GM12878 (cell line): ENCODE measurements around the gene SYT14. TPM values are rescaled to one million over a fixed set of nuclear protein-coding genes. Genes with fewer than 3 reads are reported as not detected.

Experiments
- ATAC-seq: fragments of 200-7000 bp; cut with Tn5 transposase; 3 replicates; pipeline ENCODE4 v1.9.1; 2020; ENCODE audit warnings: mild to moderate bottlenecking, moderate library complexity
- BruUV-seq: library from RNA; stranded (reverse); fragments of 400-500 nt; replicated peaks from 2 replicates; lab custom pipeline; 2021; lab: Mats Ljungman, UMichigan
- CTCF ChIA-PET: fragments of 300-600 bp; sonication (Branson Sonifier 250); formaldehyde crosslinking; extraction: SDS; loops from one replicate; lab custom pipeline; 2021; ENCODE audit warnings: inconsistent platforms; lab: Yijun Ruan, JAX
- POLR2A ChIA-PET: fragments of 350-600 bp; formaldehyde crosslinking; extraction: SDS; loops from one replicate; lab custom pipeline; 2021; ENCODE audit warnings: inconsistent platforms; lab: Charles Lee
- RAD21 ChIA-PET: fragments of 300-600 bp; sonication (Branson Sonifier 250); formaldehyde crosslinking; loops from one replicate; lab custom pipeline; 2023; ENCODE audit warnings: antibody characterized with exemption; ENCODE audit not compliant: unreplicated experiment; lab: Charles Lee
- SMC1A ChIA-PET: fragments of 300-600 bp; sonication (Branson Sonifier 250); formaldehyde crosslinking; loops from one replicate; lab custom pipeline; 2023; ENCODE audit not compliant: unreplicated experiment, uncharacterized antibody; lab: Charles Lee
- DNase-seq: peaks from one replicate; pipeline ENCODE4 v3.0.0-alpha.2; 2011; ENCODE audit warnings: low read depth, low spot score
- FAIRE-seq: peaks from 3 replicates; lab custom pipeline; 2011; peaks lifted over from hg19 to GRCh38; lab: Jason Lieb, UNC
- H2AFZ ChIP-seq: 2 replicates; pipeline ENCODE4 v1.6.0; 2011; ENCODE audit warnings: low read depth, low read length, control low read depth; ENCODE audit not compliant: control insufficient read depth
- H3K27ac ChIP-seq: 2 replicates; pipeline ENCODE4 v1.5.1; 2011; ENCODE audit warnings: control low read depth; ENCODE audit not compliant: control insufficient read depth, insufficient read depth
- H3K27me3 ChIP-seq, 2 experiments: replicated peaks in 1 of 2; 2 replicates each; pipeline versions ENCODE4 v1.6.0 to v1.6.1; 2011; ENCODE audit warnings: low read length in 1 of 2; ENCODE audit not compliant: control insufficient read depth in 2 of 2, insufficient read depth in 2 of 2
- H3K36me3 ChIP-seq, 2 experiments: 2 replicates each; pipeline ENCODE4 v1.5.1; 2011; ENCODE audit warnings: low read length in 1 of 2; ENCODE audit not compliant: control insufficient read depth in 2 of 2, insufficient read depth in 2 of 2
- H3K4me1 ChIP-seq: 2 replicates; pipeline ENCODE4 v1.6.1; 2011; ENCODE audit warnings: mild to moderate bottlenecking, low read length, moderate library complexity, mixed read lengths; ENCODE audit not compliant: control insufficient read depth, insufficient read depth
- H3K4me2 ChIP-seq: 2 replicates; pipeline ENCODE4 v1.6.0; 2011; ENCODE audit warnings: control low read depth; ENCODE audit not compliant: control insufficient read depth, insufficient read depth
- H3K4me3 ChIP-seq: fragments of 200-600 bp; sonication (generic); 2 replicates; pipeline ENCODE4 v1.5.1; 2016
- H3K79me2 ChIP-seq: 2 replicates; pipeline ENCODE4 v1.6.0; 2011; ENCODE audit warnings: low read length; ENCODE audit not compliant: control insufficient read depth, insufficient read depth
- H3K9ac ChIP-seq: 2 replicates; pipeline ENCODE4 v1.8.0; 2011; ENCODE audit warnings: low read length, control low read depth, mixed read lengths; ENCODE audit not compliant: control insufficient read depth, insufficient read depth
- H3K9me3 ChIP-seq: replicated peaks from 3 replicates; pipeline ENCODE4 v1.5.1; 2011; ENCODE audit warnings: mild to moderate bottlenecking, low read length; ENCODE audit not compliant: control insufficient read depth, insufficient read depth
- H4K20me1 ChIP-seq: 2 replicates; pipeline ENCODE4 v1.6.0; 2011; ENCODE audit not compliant: control insufficient read depth, insufficient read depth
- BACH1 ChIP-seq: fragments of 450-650 bp; IDR thresholded peaks from 2 replicates; pipeline ENCODE4 v1.6.1; 2017; ENCODE audit warnings: mild to moderate bottlenecking, borderline replicate concordance
- HCFC1 ChIP-seq: fragments of 150-350 bp; IDR thresholded peaks from 2 replicates; pipeline ENCODE4 v1.6.1; 2014; ENCODE audit warnings: low read length
- MTA3 ChIP-seq: IDR thresholded peaks from 2 replicates; pipeline ENCODE4 v1.6.1; 2012; ENCODE audit warnings: low read length, inconsistent platforms, borderline replicate concordance
- NRF1 ChIP-seq: conservative IDR thresholded peaks from 2 replicates; pipeline ENCODE4 v1.6.1; 2011; ENCODE audit warnings: mild to moderate bottlenecking, low read depth, low read length, improper control_type of control experiment
- RBBP5 ChIP-seq: fragments of 200-600 bp; sonication (generic); conservative IDR thresholded peaks from 2 replicates; pipeline ENCODE4 v1.6.1; 2016
- RCOR1 ChIP-seq: conservative IDR thresholded peaks from 2 replicates; pipeline ENCODE4 v1.6.1; 2012; ENCODE audit warnings: low read depth, low read length, improper control_type of control experiment
- SMARCA5 ChIP-seq: fragments of 450-650 bp; IDR thresholded peaks from 2 replicates; pipeline ENCODE4 v1.6.1; 2017; ENCODE audit warnings: mild to moderate bottlenecking
- SUPT20H ChIP-seq: IDR thresholded peaks from 2 replicates; pipeline ENCODE4 v1.6.1; 2011; ENCODE audit warnings: low read depth, mild to moderate bottlenecking, low read length, moderate library complexity, borderline replicate concordance; ENCODE audit not compliant: control insufficient read depth
- YBX1 ChIP-seq: fragments of 450-650 bp; IDR thresholded peaks from 2 replicates; pipeline ENCODE4 v1.6.1; 2016; ENCODE audit warnings: antibody characterized with exemption
- WGBS: methylation state at CpG from one replicate; pipeline ENCODE4 v1.1.6; 2016; ENCODE audit warnings: low lambda C conversion rate; ENCODE audit not compliant: insufficient replicate concordance, insufficient coverage; ENCODE audit errors: missing lambda C conversion rate; 5-methylcytosine and 5-hydroxymethylcytosine counted together
- in situ Hi-C: fragments of 300-500 bp; cut with MboI; formaldehyde crosslinking; loops from 9 replicates; pipeline ENCODE4 v1.14.3; 2018; ENCODE audit warnings: mixed read lengths
- intact Hi-C: fragments of 100-400 bp; cut with micrococcal nuclease; formaldehyde crosslinking; loops from one replicate; pipeline ENCODE4 v1.14.2; 2022; ENCODE audit not compliant: unreplicated experiment
- polyA plus RNA-seq, 11 experiments: library from polyadenylated mRNA; depleted of rRNA in 4 of 11; unstranded in 6 of 11; stranded (reverse) in 5 of 11; fragments of >200 nt; fragmentation: Nextera tagmentation in 4 of 11; fragmentation: Illumina TruSeq in 1 of 11; extraction: Ambion mirVana in 4 of 11; extraction: Trizol in 1 of 11; gene quantifications; 1 replicate in 1 of 11; 2 replicates in 10 of 11; pipeline versions ENCODE4 v1.2.1 to v1.2.3, GENCODE V29; 2011 to 2016; ENCODE audit warnings: inconsistent platforms in 2 of 11, missing spikeins in 2 of 11, low read depth in 1 of 11
- total RNA-seq, 4 experiments: library from RNA; depleted of rRNA in 3 of 4; stranded (reverse); fragments of >200 nt in 3 of 4; fragmentation: Illumina TruSeq in 1 of 4; extraction: Trizol in 1 of 4; gene quantifications; 2 replicates each; pipeline versions ENCODE4 v1.2.1 to v1.2.3, GENCODE V29; 2013 to 2021
- TF ChIP-seq, protein P1 (sequence below): fragments of 450-650 bp; IDR thresholded peaks from 2 replicates; pipeline ENCODE4 v1.6.1; 2016; ENCODE audit warnings: mild to moderate bottlenecking
- TF ChIP-seq, protein P2 (sequence below): IDR thresholded peaks from 2 replicates; pipeline ENCODE4 v1.6.1; 2012; ENCODE audit warnings: low read depth, low read length, improper control_type of control experiment
- TF ChIP-seq, protein P3 (sequence below): IDR thresholded peaks from 2 replicates; pipeline ENCODE4 v1.6.1; 2012; ENCODE audit warnings: improper control_type of control experiment, low read depth, low read length; ENCODE audit not compliant: insufficient replicate concordance

Gene SYT14
- total and polyA plus RNA-seq, 10 of the 15 experiments (the other 5 are each of a cell fraction or from before 2014, with no cell fraction given): under 0.01 TPM; not detected in 9

DNA sequence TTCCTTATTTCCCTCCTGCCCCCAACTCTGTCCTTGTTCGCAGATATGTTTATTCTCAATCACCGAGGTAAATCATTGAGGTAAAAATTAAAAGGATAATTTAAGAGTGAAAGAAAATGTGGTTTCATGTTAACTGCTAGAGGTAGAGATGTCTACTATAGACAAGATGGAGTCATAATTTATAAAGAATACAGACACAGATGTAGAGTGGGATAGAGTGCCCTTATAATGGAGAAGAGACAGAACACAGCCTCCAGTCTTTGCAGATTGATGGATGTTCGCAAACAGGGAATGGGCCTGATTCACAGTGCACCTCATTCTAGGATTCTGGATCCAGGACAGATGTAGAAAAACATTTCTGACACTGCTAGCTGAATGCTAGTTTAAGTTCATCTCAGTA is 155.4 kb downstream of the SYT14 start:
- ChIA-PET CTCF (no interaction called here), SMC1A (no interaction called here), POLR2A (no interaction called here)
- FAIRE-seq: no peak
- intact Hi-C loops (no loop called here), in situ Hi-C loops (no loop called here)
- Histone ChIP-seq H3K9me3 (no peaks in the 10 kb centered on the region; the same call in 2 of the 3 replicates), H3K36me3 (no peaks in the 10 kb centered on the region), H3K9ac (no peak overlapping the region), H3K4me1 (no peaks in the 10 kb centered on the region), H3K4me2 (no peak overlapping the region), H4K20me1 (no peaks in the 10 kb centered on the region), H2AFZ (no peak overlapping the region), H3K27me3 (0 out of 4 replicates have a peak, but pooled peaks cover 0 to 5% of the 10 kb centered on the region in 2 experiments), H3K27ac (no peak overlapping the region)
- no peak for ATAC-seq
- no TSS peak for BruUV-seq
- no peak for DNase-seq
- TF ChIP-seq SMARCA5 (no peak), MTA3 (no peak), SUPT20H (no peak), NRF1 (no peak), HCFC1 (no peak), BACH1 (no peak), RBBP5 (no peak), RCOR1 (no peak), YBX1 (no peak)
- TF ChIP-seq, protein P1, sequence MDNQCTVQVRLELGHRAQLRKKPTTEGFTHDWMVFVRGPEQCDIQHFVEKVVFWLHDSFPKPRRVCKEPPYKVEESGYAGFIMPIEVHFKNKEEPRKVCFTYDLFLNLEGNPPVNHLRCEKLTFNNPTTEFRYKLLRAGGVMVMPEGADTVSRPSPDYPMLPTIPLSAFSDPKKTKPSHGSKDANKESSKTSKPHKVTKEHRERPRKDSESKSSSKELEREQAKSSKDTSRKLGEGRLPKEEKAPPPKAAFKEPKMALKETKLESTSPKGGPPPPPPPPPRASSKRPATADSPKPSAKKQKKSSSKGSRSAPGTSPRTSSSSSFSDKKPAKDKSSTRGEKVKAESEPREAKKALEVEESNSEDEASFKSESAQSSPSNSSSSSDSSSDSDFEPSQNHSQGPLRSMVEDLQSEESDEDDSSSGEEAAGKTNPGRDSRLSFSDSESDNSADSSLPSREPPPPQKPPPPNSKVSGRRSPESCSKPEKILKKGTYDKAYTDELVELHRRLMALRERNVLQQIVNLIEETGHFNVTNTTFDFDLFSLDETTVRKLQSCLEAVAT: no peak
- TF ChIP-seq, protein P2, sequence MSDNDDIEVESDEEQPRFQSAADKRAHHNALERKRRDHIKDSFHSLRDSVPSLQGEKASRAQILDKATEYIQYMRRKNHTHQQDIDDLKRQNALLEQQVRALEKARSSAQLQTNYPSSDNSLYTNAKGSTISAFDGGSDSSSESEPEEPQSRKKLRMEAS: no peak
- TF ChIP-seq, protein P3, sequence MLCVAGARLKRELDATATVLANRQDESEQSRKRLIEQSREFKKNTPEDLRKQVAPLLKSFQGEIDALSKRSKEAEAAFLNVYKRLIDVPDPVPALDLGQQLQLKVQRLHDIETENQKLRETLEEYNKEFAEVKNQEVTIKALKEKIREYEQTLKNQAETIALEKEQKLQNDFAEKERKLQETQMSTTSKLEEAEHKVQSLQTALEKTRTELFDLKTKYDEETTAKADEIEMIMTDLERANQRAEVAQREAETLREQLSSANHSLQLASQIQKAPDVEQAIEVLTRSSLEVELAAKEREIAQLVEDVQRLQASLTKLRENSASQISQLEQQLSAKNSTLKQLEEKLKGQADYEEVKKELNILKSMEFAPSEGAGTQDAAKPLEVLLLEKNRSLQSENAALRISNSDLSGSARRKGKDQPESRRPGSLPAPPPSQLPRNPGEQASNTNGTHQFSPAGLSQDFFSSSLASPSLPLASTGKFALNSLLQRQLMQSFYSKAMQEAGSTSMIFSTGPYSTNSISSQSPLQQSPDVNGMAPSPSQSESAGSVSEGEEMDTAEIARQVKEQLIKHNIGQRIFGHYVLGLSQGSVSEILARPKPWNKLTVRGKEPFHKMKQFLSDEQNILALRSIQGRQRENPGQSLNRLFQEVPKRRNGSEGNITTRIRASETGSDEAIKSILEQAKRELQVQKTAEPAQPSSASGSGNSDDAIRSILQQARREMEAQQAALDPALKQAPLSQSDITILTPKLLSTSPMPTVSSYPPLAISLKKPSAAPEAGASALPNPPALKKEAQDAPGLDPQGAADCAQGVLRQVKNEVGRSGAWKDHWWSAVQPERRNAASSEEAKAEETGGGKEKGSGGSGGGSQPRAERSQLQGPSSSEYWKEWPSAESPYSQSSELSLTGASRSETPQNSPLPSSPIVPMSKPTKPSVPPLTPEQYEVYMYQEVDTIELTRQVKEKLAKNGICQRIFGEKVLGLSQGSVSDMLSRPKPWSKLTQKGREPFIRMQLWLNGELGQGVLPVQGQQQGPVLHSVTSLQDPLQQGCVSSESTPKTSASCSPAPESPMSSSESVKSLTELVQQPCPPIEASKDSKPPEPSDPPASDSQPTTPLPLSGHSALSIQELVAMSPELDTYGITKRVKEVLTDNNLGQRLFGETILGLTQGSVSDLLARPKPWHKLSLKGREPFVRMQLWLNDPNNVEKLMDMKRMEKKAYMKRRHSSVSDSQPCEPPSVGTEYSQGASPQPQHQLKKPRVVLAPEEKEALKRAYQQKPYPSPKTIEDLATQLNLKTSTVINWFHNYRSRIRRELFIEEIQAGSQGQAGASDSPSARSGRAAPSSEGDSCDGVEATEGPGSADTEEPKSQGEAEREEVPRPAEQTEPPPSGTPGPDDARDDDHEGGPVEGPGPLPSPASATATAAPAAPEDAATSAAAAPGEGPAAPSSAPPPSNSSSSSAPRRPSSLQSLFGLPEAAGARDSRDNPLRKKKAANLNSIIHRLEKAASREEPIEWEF: no peak
- TF ChIP-seq, all 136 proteins: peak for 0
- no peaks in the 10 kb centered on the region for H3K79me2 ChIP-seq
- no peak overlapping the region for H3K4me3 ChIP-seq
- whole genome bisulfite sequencing: 16% methylated on average over 3 of the region's 3 CpGs
- RAD21 ChIA-PET: no interaction called here
